ENCODE data around the gene SZT2.

Gene SZT2

GRCh38 chr1:43389326-43390313 is at the start of gene SZT2, which contains the start of gene MED8:
TSS of gene SZT2 (plus strand) at chr1:43389899. CDS start at chr1:43389969, 70 bp downstream.
TSS of gene MED8 (minus strand) at chr1:43389800. CDS start at chr1:43389764, 36 bp downstream.
- DNase-seq = peak; percentile 95

- DNase-seq = no peak
These were observed 49.1 kb upstream of the SZT2 start for GRCh38 chr1:43340559-43340958.

- DNase-seq = no peak
These were observed 45.3 kb upstream of the SZT2 start for GRCh38 chr1:43344267-43344850.

GRCh38 chr1:43345120-43345519 is 44.6 kb upstream of the SZT2 start:
- no peak for DNase-seq

GRCh38 chr1:43346636-43347035 is 43.1 kb upstream of the SZT2 start:
- no peak for DNase-seq

- no peak for DNase-seq
These were observed 41.3 kb upstream of the SZT2 start for GRCh38 chr1:43348343-43348808.

GRCh38 chr1:43348809-43349593 is 40.7 kb upstream of the SZT2 start:
- DNase-seq = peak; percentile 85

- DNase-seq = no peak
These were observed 39.9 kb upstream of the SZT2 start for GRCh38 chr1:43349594-43350306.

- no peak for DNase-seq
These were observed 38.7 kb upstream of the SZT2 start for GRCh38 chr1:43350976-43351375.

- DNase-seq = no peak
These were observed 38.0 kb upstream of the SZT2 start for GRCh38 chr1:43351421-43352350.

- no peak for DNase-seq
These were observed 37.4 kb upstream of the SZT2 start for GRCh38 chr1:43352351-43352705.

- no peak for DNase-seq
These were observed 36.8 kb upstream of the SZT2 start for GRCh38 chr1:43352881-43353280.

- no peak for DNase-seq
These were observed 35.2 kb upstream of the SZT2 start for GRCh38 chr1:43354471-43354870.

GRCh38 chr1:43354936-43355335 is 34.8 kb upstream of the SZT2 start:
- DNase-seq = no peak

GRCh38 chr1:43357251-43357650 is 32.4 kb upstream of the SZT2 start:
- no peak for DNase-seq

GRCh38 chr1:43358121-43358745 is 31.5 kb upstream of the SZT2 start:
- DNase-seq = peak; percentile 32

- DNase-seq = peak; percentile 97
These were observed 30.7 kb upstream of the SZT2 start, which contains the start of gene CDC20 for GRCh38 chr1:43358746-43359693. TSS of gene CDC20 (plus strand) at chr1:43358981. CDS start at chr1:43359216, 235 bp downstream.

GRCh38 chr1:43359696-43360095 is 30.0 kb upstream of the SZT2 start:
- no peak for DNase-seq

GRCh38 chr1:43360616-43361015 is 29.1 kb upstream of the SZT2 start:
- no peak for DNase-seq

All from CD4-positive, alpha-beta T cell treated with Interleukin-21 for 1 hour (primary cell).